ENCODE data around the gene PIGR.

PIGR gene

DNA sequence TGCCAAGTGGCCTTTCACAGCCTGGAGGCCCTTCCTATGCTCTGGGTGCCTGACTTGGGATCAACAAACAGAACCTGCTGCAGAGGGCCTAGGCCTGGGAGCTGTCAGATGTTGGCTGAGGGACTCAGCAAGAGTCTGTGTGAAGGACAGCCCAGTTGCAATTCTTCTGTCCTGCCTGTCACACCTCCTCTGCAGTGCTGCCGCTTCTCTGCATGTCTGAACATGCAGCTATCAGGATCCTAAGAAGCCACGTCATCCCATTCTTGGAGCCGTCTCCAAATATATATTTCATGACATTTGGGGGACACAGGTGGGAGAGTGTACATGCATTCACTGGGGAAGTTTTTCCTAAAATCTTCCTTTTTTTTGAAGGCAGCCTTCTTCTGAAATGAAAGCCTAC, 15.4 kb upstream of the PIGR start:
- no peak for DNase-seq (ENCODE audit: insufficient read length, low spot score)
- TF ChIP-seq, protein P1, sequence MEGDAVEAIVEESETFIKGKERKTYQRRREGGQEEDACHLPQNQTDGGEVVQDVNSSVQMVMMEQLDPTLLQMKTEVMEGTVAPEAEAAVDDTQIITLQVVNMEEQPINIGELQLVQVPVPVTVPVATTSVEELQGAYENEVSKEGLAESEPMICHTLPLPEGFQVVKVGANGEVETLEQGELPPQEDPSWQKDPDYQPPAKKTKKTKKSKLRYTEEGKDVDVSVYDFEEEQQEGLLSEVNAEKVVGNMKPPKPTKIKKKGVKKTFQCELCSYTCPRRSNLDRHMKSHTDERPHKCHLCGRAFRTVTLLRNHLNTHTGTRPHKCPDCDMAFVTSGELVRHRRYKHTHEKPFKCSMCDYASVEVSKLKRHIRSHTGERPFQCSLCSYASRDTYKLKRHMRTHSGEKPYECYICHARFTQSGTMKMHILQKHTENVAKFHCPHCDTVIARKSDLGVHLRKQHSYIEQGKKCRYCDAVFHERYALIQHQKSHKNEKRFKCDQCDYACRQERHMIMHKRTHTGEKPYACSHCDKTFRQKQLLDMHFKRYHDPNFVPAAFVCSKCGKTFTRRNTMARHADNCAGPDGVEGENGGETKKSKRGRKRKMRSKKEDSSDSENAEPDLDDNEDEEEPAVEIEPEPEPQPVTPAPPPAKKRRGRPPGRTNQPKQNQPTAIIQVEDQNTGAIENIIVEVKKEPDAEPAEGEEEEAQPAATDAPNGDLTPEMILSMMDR (IDR thresholded peaks at IDR 0.05; ENCODE audit: insufficient read depth, missing control alignments), result no peak
- FAIRE-seq, result no peak

DNA sequence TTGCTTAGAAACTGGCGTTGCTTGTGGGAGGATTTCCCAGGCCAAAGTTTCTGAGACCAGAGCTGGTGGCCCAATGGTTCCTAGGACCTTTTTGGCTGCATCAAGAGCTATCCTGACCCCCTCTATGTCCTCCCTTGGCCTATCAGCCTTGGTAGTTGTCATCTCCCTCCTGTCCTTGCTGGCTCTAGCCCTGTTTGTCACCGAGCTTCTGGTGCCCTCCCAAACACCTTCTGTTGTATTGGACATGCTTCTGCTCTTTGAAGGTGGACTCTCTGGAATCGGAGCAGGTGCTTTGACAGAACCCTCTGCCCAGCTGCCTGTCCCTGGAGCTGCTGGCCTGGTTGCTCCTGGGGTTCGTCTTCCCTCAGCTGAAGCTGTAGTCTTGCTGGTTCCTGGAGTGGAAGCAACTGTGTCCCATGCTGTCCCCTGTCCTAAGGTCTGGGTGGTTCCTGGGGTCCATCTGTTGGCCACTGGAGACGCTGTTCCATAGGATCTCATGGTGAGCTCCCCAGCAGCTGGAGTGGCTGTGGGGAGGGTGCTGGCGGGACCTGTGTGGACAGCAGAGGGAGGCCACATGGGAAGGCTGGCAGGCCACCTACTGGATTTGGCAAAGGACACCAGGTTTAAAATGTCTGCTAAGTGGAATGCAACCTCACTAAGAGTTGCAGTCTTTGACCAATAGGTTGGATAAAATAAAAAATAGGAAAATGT, 14.6 kb upstream of the PIGR start:
- FAIRE-seq (no peak), DNase-seq (ENCODE audit: insufficient read length, low spot score) (no peak)
- TF ChIP-seq, protein P1 (IDR thresholded peaks at IDR 0.05; ENCODE audit: insufficient read depth, missing control alignments), result no peak

DNA sequence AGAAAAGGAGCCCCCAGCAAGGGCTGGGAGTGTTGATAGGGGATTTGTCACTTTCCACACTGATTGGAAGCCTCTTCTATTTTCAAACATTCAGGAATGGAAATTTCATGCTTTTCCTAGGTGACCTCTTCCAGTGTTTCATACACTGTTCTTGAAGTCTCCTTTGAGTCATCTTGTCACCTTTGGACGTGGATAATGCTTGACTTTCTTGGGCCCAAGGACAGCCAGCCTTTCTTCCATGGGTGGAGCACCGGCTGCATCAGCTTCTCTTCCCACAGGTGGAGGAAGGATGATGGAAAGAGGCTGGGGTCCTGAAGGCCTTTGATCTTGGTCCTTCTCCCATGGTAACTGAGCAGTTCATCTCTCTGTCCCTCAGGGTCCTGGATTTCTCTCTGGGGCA, 11.9 kb upstream of the PIGR start:
- TF ChIP-seq, protein P1 (IDR thresholded peaks at IDR 0.05; ENCODE audit: insufficient read depth, missing control alignments), result no peak
- FAIRE-seq (no peak), DNase-seq (ENCODE audit: insufficient read length, low spot score) (no peak)

DNA sequence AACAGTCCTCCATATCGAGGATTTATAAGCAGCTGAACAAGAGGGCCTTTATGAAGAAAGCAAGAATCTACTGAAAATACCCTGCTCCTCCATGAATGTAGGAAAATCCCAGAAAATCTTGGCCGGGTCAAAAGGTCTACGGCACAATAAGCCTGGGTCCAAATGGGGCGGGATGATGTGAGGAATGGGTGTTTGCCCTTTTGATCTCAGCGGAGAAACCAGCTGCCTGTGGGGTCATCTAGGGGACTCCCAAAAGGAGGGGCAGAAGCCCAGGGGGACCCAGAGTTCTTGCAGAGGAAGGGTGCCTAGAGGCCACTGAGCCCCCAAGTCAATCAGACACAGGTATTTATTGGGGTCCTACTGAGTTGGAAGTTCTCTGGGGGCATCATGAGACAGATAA, 11.4 kb upstream of the PIGR start:
- TF ChIP-seq, protein P1 (IDR thresholded peaks at IDR 0.05; ENCODE audit: insufficient read depth, missing control alignments), result no peak
- DNase-seq (ENCODE audit: insufficient read length, low spot score) (no peak), FAIRE-seq (no peak)

DNA sequence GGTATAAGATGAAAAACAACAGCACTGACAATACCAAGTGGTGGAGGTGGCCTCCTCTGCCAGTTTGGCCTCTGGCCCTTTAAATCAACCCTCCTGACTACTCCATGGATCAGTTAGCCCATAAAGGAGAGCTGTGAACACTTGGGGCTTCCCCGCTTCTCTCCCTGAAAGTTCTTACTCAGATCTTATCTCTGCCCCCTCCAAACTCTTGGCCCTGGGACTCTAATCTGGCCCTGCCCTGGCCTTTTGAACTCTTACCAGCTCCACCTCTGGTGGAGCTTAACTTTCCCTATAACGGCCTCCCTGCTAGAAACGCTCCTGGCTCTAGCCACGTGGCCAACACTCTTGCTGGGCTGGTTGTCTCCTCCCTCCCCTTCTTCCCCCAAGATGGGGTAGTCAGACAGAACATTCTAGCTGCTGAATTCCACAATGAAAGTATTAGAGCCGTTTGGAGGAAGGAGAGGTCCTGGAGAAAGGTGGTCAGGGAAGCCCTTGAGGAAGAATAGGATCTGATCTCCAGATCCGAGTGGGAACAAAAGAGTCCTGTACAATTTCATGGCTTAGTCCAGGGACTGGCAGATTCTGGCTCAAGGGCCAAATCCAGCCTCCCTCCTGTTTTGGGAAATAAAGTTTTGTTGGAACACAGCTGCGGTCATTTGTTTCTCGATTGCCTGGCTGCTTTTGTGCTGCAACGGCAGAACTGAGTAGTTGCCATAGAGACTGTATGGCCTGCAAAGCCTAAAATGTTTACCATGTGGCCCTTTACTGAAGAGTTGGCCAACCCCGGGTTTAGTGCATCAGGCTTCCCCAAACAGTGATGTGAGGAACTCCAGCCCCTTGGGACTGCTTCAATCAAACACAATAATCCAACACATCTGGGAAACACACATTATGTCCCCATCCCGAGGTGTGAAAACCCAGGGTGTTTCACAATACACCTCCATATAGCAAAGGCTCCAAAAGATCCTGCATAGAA, 9.5 kb upstream of the PIGR start:
- DNase-seq (ENCODE audit: insufficient read length, low spot score), result no peak
- no peak for FAIRE-seq

DNA sequence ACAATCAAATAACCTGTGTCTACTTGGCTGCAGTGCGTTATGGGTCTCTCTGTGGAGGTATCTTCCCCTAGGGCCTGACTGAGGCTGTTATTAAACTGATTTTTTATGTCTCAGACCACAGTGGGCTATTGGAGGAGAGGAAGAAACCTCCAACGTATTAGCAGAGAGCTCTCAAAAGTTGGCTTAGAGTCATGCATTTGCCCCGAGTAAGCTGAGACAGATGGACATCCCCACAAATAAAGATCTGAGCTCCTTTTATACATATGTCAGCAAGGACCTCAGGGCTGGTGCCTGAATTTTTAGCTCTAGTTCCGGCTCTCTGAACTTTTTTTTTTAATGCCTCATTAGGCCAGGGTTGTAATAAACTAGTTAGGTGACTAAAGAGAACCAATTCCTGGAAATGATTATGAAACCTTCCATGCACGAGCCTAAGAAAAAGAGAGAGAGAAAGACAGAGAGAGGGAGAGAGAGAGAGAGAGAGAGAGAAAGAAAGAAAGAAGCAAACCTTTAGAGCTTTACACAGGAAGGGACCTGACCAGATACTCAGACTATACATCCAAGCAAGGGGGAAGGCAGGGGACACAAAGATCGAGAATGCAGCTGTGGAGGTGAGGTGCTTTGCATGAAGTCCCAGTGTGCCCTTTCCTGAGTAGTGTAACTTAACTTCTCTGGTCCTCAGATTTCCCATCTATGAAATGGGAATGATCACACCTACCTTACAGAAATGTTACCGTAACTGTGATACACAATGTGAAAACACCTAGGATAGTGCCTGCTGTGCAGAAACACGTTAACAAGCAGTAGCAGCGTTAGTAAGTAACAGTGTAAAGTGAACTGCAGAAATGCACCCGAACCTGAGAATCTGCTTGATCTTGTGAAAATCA, 8.4 kb upstream of the PIGR start:
- TF ChIP-seq, protein P1 (IDR thresholded peaks at IDR 0.05; ENCODE audit: insufficient read depth, missing control alignments), result no peak
- no peak for FAIRE-seq
- no peak for DNase-seq (ENCODE audit: insufficient read length, low spot score)

More for the DNA sequence above, 9.5 kb upstream of the PIGR start:
- TF ChIP-seq, protein P1 (IDR thresholded peaks at IDR 0.05; ENCODE audit: insufficient read depth, missing control alignments), result no peak
